ENCODE data around the gene CANT1. TPM values are rescaled to one million over a fixed set of nuclear protein-coding genes. Genes with fewer than 3 reads are reported as not detected.
A peak's percentile ranks its signal among the peaks of the same experiment; 100 is the strongest.

Gene CANT1
- total and polyA plus RNA-seq, 9 of the 15 experiments (the other 6 are each of a cell fraction or from before 2014, with no cell fraction given) = 2.7 to 66.4 (median 22.5) TPM

DNA sequence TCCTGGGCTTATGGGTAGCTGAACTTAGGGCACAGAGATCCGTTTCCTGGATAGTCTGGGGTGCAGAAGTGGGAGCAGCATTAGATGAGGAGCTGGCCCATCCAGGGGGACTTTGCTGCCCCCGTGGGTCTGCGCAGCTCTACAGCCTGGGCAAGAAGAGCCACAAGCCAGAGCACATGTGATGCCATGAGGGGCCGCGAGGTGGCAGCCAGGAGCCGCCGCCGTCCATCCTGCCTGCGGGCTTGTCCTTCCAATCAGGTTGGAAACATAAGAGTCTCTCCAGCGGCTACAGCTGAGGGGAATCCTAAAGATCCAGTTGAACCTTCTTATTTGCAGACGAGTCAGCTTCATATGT lies 36.3 kb upstream of the CANT1 start (continued):
- TF ChIP-seq, protein P1, sequence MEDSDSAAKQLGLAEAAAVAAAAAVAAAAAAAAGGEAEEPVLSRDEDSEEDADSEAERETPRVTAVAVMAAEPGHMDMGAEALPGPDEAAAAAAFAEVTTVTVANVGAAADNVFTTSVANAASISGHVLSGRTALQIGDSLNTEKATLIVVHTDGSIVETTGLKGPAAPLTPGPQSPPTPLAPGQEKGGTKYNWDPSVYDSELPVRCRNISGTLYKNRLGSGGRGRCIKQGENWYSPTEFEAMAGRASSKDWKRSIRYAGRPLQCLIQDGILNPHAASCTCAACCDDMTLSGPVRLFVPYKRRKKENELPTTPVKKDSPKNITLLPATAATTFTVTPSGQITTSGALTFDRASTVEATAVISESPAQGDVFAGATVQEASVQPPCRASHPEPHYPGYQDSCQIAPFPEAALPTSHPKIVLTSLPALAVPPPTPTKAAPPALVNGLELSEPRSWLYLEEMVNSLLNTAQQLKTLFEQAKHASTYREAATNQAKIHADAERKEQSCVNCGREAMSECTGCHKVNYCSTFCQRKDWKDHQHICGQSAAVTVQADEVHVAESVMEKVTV (CRISPR knock-in tag; IDR thresholded peaks at IDR 0.05) = 0 out of 2 replicates have a peak, but pooled peaks have one; percentile 23
- TF ChIP-seq MYC (IDR thresholded peaks at IDR 0.05; ENCODE audit: low read depth, low read length) (0 out of 2 replicates have a peak, but pooled peaks have one; percentile 27), MYC (CRISPR knock-in tag; IDR thresholded peaks at IDR 0.05; ENCODE audit: borderline replicate concordance, low read depth) (no peak), KLF16 (IDR thresholded peaks at IDR 0.05) (peak; percentile 46; the same call in 1 of the 2 replicates), RBFOX2 (IDR thresholded peaks at IDR 0.05; ENCODE audit: low read depth, low read length) (no peak), NCOR1 (IDR thresholded peaks at IDR 0.05) (no peak), TARDBP (IDR thresholded peaks at IDR 0.05) (no peak), POLR2G (IDR thresholded peaks at IDR 0.05; ENCODE audit: low read depth, low read length) (no peak), ZNF77 (CRISPR knock-in tag; IDR thresholded peaks at IDR 0.05) (no peak), ZNF121 (CRISPR knock-in tag; conservative IDR thresholded peaks at IDR 0.05) (no peak), ZFPM2 (CRISPR knock-in tag; IDR thresholded peaks at IDR 0.05) (no peak), ZNF23 (CRISPR knock-in tag; IDR thresholded peaks at IDR 0.05) (no peak), RBBP5 (IDR thresholded peaks at IDR 0.05; ENCODE audit: borderline replicate concordance, insufficient read depth, low read length, poor library complexity, severe bottlenecking) (no peak), PTBP1 (IDR thresholded peaks at IDR 0.05; ENCODE audit: low read depth, low read length) (no peak), RFX5 (IDR thresholded peaks at IDR 0.05; ENCODE audit: low read depth, low read length) (no peak)
- TF ChIP-seq, protein P2, sequence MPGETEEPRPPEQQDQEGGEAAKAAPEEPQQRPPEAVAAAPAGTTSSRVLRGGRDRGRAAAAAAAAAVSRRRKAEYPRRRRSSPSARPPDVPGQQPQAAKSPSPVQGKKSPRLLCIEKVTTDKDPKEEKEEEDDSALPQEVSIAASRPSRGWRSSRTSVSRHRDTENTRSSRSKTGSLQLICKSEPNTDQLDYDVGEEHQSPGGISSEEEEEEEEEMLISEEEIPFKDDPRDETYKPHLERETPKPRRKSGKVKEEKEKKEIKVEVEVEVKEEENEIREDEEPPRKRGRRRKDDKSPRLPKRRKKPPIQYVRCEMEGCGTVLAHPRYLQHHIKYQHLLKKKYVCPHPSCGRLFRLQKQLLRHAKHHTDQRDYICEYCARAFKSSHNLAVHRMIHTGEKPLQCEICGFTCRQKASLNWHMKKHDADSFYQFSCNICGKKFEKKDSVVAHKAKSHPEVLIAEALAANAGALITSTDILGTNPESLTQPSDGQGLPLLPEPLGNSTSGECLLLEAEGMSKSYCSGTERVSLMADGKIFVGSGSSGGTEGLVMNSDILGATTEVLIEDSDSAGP (CRISPR knock-in tag; IDR thresholded peaks at IDR 0.05) = no peak
- TF ChIP-seq, protein P3, sequence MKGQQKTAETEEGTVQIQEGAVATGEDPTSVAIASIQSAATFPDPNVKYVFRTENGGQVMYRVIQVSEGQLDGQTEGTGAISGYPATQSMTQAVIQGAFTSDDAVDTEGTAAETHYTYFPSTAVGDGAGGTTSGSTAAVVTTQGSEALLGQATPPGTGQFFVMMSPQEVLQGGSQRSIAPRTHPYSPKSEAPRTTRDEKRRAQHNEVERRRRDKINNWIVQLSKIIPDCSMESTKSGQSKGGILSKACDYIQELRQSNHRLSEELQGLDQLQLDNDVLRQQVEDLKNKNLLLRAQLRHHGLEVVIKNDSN (CRISPR knock-in tag; IDR thresholded peaks at IDR 0.05) = peak; percentile 21; the same call in 1 of the 2 replicates
- TF ChIP-seq, protein P4, sequence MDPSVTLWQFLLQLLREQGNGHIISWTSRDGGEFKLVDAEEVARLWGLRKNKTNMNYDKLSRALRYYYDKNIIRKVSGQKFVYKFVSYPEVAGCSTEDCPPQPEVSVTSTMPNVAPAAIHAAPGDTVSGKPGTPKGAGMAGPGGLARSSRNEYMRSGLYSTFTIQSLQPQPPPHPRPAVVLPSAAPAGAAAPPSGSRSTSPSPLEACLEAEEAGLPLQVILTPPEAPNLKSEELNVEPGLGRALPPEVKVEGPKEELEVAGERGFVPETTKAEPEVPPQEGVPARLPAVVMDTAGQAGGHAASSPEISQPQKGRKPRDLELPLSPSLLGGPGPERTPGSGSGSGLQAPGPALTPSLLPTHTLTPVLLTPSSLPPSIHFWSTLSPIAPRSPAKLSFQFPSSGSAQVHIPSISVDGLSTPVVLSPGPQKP (CRISPR knock-in tag; IDR thresholded peaks at IDR 0.05) = no peak
- TF ChIP-seq, protein P5, sequence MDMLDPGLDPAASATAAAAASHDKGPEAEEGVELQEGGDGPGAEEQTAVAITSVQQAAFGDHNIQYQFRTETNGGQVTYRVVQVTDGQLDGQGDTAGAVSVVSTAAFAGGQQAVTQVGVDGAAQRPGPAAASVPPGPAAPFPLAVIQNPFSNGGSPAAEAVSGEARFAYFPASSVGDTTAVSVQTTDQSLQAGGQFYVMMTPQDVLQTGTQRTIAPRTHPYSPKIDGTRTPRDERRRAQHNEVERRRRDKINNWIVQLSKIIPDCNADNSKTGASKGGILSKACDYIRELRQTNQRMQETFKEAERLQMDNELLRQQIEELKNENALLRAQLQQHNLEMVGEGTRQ (CRISPR knock-in tag; IDR thresholded peaks at IDR 0.05) = peak; percentile 58
- TF ChIP-seq, protein P6, sequence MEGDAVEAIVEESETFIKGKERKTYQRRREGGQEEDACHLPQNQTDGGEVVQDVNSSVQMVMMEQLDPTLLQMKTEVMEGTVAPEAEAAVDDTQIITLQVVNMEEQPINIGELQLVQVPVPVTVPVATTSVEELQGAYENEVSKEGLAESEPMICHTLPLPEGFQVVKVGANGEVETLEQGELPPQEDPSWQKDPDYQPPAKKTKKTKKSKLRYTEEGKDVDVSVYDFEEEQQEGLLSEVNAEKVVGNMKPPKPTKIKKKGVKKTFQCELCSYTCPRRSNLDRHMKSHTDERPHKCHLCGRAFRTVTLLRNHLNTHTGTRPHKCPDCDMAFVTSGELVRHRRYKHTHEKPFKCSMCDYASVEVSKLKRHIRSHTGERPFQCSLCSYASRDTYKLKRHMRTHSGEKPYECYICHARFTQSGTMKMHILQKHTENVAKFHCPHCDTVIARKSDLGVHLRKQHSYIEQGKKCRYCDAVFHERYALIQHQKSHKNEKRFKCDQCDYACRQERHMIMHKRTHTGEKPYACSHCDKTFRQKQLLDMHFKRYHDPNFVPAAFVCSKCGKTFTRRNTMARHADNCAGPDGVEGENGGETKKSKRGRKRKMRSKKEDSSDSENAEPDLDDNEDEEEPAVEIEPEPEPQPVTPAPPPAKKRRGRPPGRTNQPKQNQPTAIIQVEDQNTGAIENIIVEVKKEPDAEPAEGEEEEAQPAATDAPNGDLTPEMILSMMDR (IDR thresholded peaks at IDR 0.05 in 2 of 3, conservative IDR thresholded peaks at IDR 0.05 in 1 of 3; ENCODE audit: insufficient read depth in 2 of 3, low read depth in 1 of 3, low read length in 3 of 3) = peak; percentile 91 to 93 (median 92)
